ENCODE data around the gene PDE3B.

DNA sequence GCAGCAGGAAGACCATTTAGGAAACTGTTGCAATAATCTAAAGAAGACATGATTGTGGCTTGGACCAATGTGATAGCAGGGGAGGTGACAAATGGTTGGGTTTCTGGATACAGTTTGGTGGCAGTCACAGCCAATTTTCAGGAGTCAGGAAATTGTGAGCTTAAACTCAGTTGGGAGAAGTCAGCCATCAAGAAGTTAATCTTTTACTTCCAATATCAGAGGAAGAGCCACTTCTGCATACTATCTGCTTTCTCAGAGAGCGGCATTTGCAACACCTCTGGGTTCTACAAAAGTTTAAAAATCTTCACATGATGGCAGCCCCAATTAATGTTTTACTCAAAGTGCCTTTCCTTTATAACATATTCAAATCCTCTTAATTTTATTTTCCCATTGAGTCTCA is 33.7 kb upstream of the PDE3B start:
- TF ChIP-seq, protein P1, sequence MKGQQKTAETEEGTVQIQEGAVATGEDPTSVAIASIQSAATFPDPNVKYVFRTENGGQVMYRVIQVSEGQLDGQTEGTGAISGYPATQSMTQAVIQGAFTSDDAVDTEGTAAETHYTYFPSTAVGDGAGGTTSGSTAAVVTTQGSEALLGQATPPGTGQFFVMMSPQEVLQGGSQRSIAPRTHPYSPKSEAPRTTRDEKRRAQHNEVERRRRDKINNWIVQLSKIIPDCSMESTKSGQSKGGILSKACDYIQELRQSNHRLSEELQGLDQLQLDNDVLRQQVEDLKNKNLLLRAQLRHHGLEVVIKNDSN (CRISPR knock-in tag; IDR thresholded peaks at IDR 0.05) = no peak
- no peak for TF ChIP-seq U2AF2 (optimal IDR thresholded peaks at IDR 0.05; ENCODE audit: low read depth, low read length)
- no peak for TF ChIP-seq SMAD1 (IDR thresholded peaks at IDR 0.05; ENCODE audit: low read depth, low read length, partially characterized antibody)
- TF ChIP-seq EZH2 (IDR thresholded peaks at IDR 0.05; ENCODE audit: borderline replicate concordance, low read depth, low read length) = no peak

All from K562 (cell line).